Esophagus mucosa (tissue), 1 donor: ENCODE measurements around the gene UBALD2. TPM values are rescaled to one million over a fixed set of nuclear protein-coding genes. Genes with fewer than 3 reads are reported as not detected.
"Not testable (repeated sequence)": the region's sequence is repeated elsewhere in the genome, so short reads cannot be mapped to it uniquely, and the experiment has no call there.

Experiments
- ATAC-seq: fragments of 200-7000 bp; cut with Tn5 transposase; one replicate; pipeline ENCODE4 v1.9.1; 2020
- total RNA-seq: library from RNA; stranded (reverse); gene quantifications from one replicate; pipeline ENCODE4 v1.2.4, GENCODE V29; 2023
- donor health status: DM: yes; HTN: yes; CAD: no.

UBALD2 gene
- total RNA-seq, 1 donor from 2014 or later: 86.9 TPM

GRCh38 chr17:76278268-76278908 is 13.2 kb downstream of the UBALD2 start:
- ATAC-seq: no peak

GRCh38 chr17:76278952-76279741 is 14.0 kb downstream of the UBALD2 start:
- peak; percentile 55 for ATAC-seq

GRCh38 chr17:76279742-76280287 is 14.7 kb downstream of the UBALD2 start:
- no peak for ATAC-seq

- no peak for ATAC-seq
These were observed 15.5 kb downstream of the UBALD2 start for GRCh38 chr17:76280650-76281049.

GRCh38 chr17:76281573-76282371 is 16.6 kb downstream of the UBALD2 start:
- ATAC-seq: no peak

GRCh38 chr17:76292567-76292966 is 27.4 kb downstream of the UBALD2 start:
- ATAC-seq: peak; percentile 7

GRCh38 chr17:76293106-76293505 is 28.0 kb downstream of the UBALD2 start:
- ATAC-seq: no peak

- ATAC-seq: no peak
These were observed 31.0 kb downstream of the UBALD2 start for GRCh38 chr17:76296186-76296585.

GRCh38 chr17:76296889-76297288 is 31.7 kb downstream of the UBALD2 start:
- ATAC-seq: no peak

- no peak for ATAC-seq
These were observed 32.3 kb downstream of the UBALD2 start for GRCh38 chr17:76297436-76297835.

- ATAC-seq: peak; percentile 79
These were observed 39.3 kb downstream of the UBALD2 start for GRCh38 chr17:76304226-76305134.

- ATAC-seq: not testable (repeated sequence)
These were observed 39.9 kb downstream of the UBALD2 start for GRCh38 chr17:76305135-76305454.

GRCh38 chr17:76307299-76307965 is 42.3 kb downstream of the UBALD2 start:
- peak; percentile 3 for ATAC-seq

- no peak for ATAC-seq
These were observed 42.8 kb downstream of the UBALD2 start, which contains the start of gene QRICH2 for GRCh38 chr17:76307966-76308338. TSS of gene QRICH2 (minus strand) at chr17:76308276. CDS start at chr17:76307998, 278 bp downstream.

- no peak for ATAC-seq
These were observed 44.3 kb downstream of the UBALD2 start for GRCh38 chr17:76309461-76309860.

- ATAC-seq: no peak
These were observed 47.6 kb downstream of the UBALD2 start for GRCh38 chr17:76312735-76313134.

- ATAC-seq: no peak
These were observed 49.5 kb downstream of the UBALD2 start for GRCh38 chr17:76314392-76315227.

GRCh38 chr17:76317535-76317934 is 52.4 kb downstream of the UBALD2 start:
- no peak for ATAC-seq

GRCh38 chr17:76318586-76318985 is 53.4 kb downstream of the UBALD2 start:
- no peak for ATAC-seq
